HG03520 (cell line): Measurements from ENCODE around the gene RMI2.

Experiments
- ATAC-seq: cut with Tn5 transposase; IDR thresholded peaks from one replicate; pipeline ENCODE4 v1.9.1; 2021; ENCODE audit warnings: mild to moderate bottlenecking, moderate library complexity; ENCODE audit not compliant: unreplicated experiment

The RMI2 gene

DNA sequence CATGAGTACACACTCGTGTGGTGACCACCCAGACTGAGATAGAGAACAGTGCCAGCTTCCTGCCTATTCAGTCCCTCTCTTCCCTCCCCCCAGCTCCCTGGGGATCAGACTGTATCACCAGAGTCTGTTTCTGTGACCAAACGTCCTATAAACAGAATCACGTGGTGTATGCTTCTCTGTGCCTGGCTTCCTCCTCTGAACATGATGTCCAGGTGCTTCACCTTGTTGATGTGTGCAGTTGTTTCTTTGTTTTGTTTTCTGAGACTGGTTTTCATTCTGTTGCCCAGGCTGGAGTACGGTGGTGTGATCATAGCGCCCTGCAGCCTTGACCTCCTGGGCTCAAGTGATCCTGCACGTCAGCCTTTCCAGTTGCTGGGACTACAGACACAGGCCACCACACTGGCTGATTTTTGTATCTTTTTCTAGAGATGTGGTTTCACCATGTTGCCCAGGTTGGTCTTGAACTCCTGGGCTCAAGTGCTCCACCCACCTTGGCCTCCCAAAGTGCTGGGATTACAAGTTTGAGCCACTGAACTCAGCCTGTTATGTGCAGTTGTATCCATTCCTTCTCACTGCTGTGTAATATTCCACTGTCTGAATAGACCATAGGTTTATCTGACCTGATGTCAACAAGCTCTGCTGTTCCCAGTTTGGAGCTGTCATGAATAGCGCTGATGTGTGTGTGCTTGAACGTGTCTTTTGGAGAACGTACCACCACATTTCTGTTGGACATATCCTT is 35.2 kb upstream of the RMI2 start:
- peak; percentile 41 for ATAC-seq

DNA sequence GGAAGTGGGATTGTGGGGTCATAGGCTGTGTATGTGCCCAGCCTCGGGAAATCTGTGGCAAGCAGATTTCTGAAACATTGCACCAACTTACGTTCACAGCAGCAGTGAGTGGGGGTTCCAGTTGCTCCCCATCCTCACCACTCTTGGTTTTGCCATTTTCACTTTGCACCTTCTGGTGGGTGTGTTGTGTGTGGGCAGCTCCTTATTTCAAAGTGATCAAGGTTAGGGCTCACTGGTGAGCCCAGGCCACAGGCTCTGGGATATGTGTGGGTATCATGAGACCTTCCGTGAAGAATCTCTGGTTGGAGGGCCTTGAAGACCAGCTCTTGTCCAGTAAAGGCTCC is 34.7 kb upstream of the RMI2 start:
- ATAC-seq: no peak

GRCh38 chr16:11310997-11311561 is 34.2 kb upstream of the RMI2 start:
- peak; percentile 30 for ATAC-seq

- no peak for ATAC-seq
Observed at GRCh38 chr16:11312718-11313492, 32.4 kb upstream of the RMI2 start.

DNA sequence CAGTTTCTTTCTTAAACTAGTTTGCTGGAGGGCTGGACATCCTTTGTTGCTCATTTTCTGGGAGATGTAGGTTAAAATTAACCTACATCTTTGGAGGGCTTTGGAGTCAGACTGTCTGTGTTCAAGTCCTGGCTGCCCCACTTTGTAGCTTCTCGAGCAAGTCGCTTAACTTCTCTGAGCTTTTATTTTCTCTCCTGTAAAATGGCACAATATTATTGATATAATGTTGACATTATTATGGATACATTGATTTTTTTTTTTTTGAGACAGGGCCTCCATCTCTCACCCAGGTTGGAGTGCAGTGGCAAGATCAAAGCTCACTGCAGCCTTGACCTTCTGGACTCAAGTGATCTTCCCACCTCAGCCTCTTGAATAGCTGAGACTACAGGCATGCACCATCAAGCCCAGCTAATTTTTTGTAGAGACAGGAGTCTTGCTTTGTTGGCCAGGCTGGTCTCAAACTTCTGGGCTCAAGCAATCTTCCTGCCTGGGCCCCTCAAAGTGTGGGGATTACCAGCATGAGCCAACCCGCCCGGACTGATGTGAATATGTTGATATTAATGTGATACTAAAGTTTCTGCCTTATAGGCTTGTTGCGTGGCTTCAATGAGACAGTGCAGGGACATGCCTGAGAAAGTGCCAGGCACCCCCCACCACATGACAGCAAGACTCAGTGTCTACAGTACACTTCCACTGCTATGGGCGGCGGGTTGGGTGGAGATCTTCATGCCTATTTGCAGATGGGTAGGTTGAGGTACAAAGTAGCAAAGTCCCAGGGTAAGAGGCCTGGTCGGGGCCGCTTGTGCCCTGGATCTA is 31.6 kb upstream of the RMI2 start:
- ATAC-seq: no peak

- no peak for ATAC-seq
Observed at GRCh38 chr16:11314309-11314894, 30.9 kb upstream of the RMI2 start.

- ATAC-seq: no peak
Observed at GRCh38 chr16:11315510-11315909, 29.7 kb upstream of the RMI2 start.

GRCh38 chr16:11316331-11317015 is 28.8 kb upstream of the RMI2 start:
- ATAC-seq: no peak

DNA sequence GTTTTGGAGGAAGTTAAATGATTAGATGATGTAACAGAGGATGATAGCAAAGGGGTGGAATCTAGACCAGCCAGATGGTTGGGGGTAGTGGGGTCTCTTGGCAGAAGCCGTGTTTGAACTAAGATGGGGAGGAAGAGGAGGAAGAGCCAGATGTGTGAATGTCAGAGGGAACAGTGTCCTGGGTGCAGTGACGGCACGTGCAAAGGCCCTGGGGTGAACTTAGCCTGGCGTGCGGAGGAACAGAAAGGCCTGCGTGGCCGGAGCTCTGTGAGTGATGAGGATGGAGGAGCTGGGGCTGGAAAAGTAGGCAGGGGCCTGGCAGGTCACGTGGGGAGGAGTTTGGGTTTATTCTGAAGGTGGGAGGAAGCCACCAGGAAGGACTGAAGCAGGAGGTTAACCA is 26.4 kb upstream of the RMI2 start:
- ATAC-seq: no peak

DNA sequence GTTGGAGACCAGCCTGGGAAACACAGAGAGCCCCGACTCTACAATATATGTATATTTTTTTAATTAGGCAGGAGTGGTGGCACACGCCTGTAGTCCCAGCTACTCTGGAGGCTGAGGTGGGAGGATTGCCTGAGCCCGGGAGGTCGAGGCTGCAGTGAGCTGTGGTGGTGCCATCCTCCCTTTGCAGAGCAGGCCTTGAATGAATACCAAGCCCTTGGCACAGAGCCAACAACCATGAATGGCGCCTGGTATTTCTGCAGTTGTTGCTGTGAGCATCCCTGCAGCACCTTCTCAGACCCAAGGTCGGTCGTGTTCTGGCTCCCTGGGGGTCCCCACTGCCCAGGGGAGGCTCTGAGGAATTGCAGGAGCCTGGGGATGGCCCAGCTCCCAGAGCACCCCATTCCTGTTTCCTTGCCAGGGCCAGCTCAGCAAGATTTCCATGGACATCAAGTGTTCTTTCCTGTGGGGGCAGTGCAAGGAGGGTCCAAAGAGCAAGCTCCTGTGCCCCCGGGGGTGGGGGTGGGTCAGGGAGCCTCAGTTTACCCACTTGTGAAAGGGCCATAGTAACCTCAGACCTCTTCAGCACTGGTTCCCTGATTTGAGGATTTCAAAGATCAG is 25.6 kb upstream of the RMI2 start:
- ATAC-seq: no peak

- ATAC-seq: no peak
Observed at GRCh38 chr16:11320170-11320569, 25.1 kb upstream of the RMI2 start.

DNA sequence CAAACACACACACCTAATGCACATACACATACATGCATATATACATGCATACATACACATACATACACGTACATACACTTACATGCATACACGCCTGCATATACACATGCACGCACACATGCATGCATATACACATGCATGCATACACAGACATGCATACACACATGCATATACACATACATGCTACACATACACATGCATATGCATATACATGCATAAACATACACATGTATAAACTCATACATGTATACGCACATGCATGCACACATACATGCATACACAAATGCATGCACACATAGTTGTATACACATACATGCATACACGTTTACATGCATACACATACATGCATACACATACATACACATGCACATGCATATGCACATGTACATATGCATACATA is 23.6 kb upstream of the RMI2 start:
- ATAC-seq: no peak

DNA sequence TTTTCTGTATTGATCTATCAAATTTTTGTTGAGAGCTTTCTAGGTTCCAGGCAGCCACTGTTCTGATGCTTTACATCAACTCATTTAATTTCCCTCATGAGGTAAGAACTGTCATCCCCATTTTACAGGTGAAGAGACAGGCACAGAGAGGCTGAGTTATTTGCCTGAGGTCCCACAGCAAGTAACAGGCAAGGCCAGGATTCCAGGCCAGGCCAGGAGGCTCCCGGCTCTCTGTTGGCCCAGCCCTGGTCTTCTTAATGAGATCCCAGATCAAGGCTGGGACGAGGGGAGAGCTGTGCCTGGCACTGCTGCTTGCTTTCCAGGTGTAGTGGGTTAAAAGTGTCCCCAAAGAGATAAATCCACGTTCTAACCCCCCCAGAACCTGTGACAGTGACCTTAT is 22.4 kb upstream of the RMI2 start:
- ATAC-seq: no peak

GRCh38 chr16:11323551-11324336 is 21.5 kb upstream of the RMI2 start:
- no peak for ATAC-seq

- no peak for ATAC-seq
Observed at GRCh38 chr16:11325404-11326083, 19.7 kb upstream of the RMI2 start.

- no peak for ATAC-seq
Observed at GRCh38 chr16:11326084-11326736, 19.0 kb upstream of the RMI2 start.

DNA sequence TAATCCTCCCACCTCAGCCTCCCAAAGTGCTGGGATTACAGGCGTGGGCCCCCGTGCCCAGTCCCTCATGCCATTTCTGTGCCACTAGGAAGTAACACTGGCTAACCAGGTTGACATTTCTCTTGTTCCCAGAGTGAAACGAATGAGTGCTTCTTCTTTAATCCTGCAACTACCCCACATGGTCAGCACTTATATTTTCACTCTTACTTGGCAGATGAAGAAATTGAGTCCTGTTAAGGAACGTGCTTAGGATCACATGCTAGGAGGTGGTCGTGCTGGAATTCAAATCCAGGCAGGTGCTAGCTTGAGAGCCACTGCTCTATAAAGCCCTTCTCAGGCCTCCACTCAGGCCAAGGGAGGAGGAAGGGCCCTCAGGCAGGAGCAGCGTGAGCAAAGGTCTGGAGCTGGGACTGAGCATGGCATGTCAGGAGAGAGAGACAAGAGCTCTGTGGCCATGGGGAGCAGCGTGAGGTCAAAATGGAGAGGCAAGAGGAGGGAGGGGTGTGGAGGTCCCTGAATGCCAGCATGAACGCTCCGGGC is 18.5 kb upstream of the RMI2 start:
- ATAC-seq: no peak
